Ovary (tissue), 9 donors: ENCODE measurements around the gene CDH16. TPM values are rescaled to one million over a fixed set of nuclear protein-coding genes. Genes with fewer than 3 reads are reported as not detected.

Source experiments
- DNase-seq, 5 donors: peaks; one replicate each; pipeline ENCODE4 v3.0.0-alpha.2; 2019 to 2020
- H3K27ac ChIP-seq, 2 donors: fragments of 200-600 bp; one replicate each; pipeline versions ENCODE4 v1.5.1 to v1.8.0; 2019 to 2022
- H3K27me3 ChIP-seq: fragments of 200-600 bp; one replicate; pipeline ENCODE4 v1.8.0; 2022
- H3K36me3 ChIP-seq: fragments of 200-600 bp; sonication (generic); one replicate; pipeline ENCODE4 v1.5.1; 2019
- H3K4me1 ChIP-seq: one replicate; pipeline ENCODE4 v1.8.1; 2013; ENCODE audit warnings: mild to moderate bottlenecking, moderate library complexity; ENCODE audit not compliant: insufficient read depth
- H3K4me3 ChIP-seq: fragments of 200-600 bp; sonication (generic); one replicate; pipeline ENCODE4 v1.5.1; 2017
- H3K9me3 ChIP-seq, 2 donors: fragments of 200-600 bp in 1 of 2; sonication (generic) in 1 of 2; one replicate each; pipeline versions ENCODE4 v1.5.1 to v1.8.1; 2013 to 2019; ENCODE audit warnings: mild to moderate bottlenecking in 1 of 2, moderate library complexity in 1 of 2
- CTCF ChIP-seq, 3 donors: fragments of 450-650 bp in 2 of 3; fragments of 200-600 bp in 1 of 3; IDR thresholded peaks; one replicate each; pipeline versions ENCODE4 v1.5.1 to v1.8.0; 2016 to 2022; ENCODE audit warnings: antibody characterized with exemption in 3 of 3, mild to moderate bottlenecking in 1 of 3
- EP300 ChIP-seq: sonication (generic); formaldehyde crosslinking; IDR thresholded peaks from one replicate; pipeline ENCODE4 v1.6.1; 2017; ENCODE audit warnings: antibody characterized with exemption
- POLR2A ChIP-seq: fragments of 450-650 bp; IDR thresholded peaks from one replicate; pipeline ENCODE4 v1.6.1; 2017; ENCODE audit warnings: antibody characterized with exemption, mild to moderate bottlenecking, moderate library complexity
- WGBS, 3 donors: extraction: QIAGEN DNeasy Blood & Tissue Kit in 1 of 3; methylation state at CpG; one replicate each; pipeline versions ENCODE4 v1.1.5 to v1.1.7; 2013 to 2017; 5-methylcytosine and 5-hydroxymethylcytosine counted together
- intact Hi-C, 4 donors: fragments of 100-400 bp; cut with DNase I; formaldehyde crosslinking; loops; one replicate each; pipeline versions ENCODE4 v1.11.0 to v1.15.1; 2022 to 2023
- polyA plus RNA-seq, 2 donors: library from polyadenylated mRNA; stranded (reverse); fragments of 200-250 nt in 1 of 2; fragments of 350-450 nt in 1 of 2; fragmentation: Illumina TruSeq in 1 of 2; extraction: RNeasy Lipid Tissue Mini Kit (QIAGEN cat#74804) in 1 of 2; gene quantifications; one replicate each; pipeline ENCODE4 v1.2.3, GENCODE V29; 2013 to 2014
- total RNA-seq, 7 donors: library from RNA; depleted of rRNA in 2 of 7; stranded (reverse); fragments of >200 nt in 2 of 7; fragmentation: NEBNext Ultra II Directional in 3 of 7; extraction: Animal tissue kit (Norgen Biotek cat#: 25700) in 3 of 7; gene quantifications; one replicate each; pipeline versions ENCODE4 v1.1.0 to v1.2.4, GENCODE V29; 2016 to 2023
- donor health status: DM: no; HTN: no; CAD: no; lungs with moderate emphysema.
- donor health status: DM: no; HTN: no; CAD: no.
- donor health status: Bipolar disorder and iron deficiency.
- donor health status: DM: yes; HTN: yes; CAD: no.
- donor health status: DM: no; HTN: no; CAD: no.
- donor health status: DM: yes; HTN: yes; CAD: no.

The CDH16 gene
- total and polyA plus RNA-seq, 9 donors = 0.12 to 19.2 (median 0.57) TPM; not detected in 4

DNA sequence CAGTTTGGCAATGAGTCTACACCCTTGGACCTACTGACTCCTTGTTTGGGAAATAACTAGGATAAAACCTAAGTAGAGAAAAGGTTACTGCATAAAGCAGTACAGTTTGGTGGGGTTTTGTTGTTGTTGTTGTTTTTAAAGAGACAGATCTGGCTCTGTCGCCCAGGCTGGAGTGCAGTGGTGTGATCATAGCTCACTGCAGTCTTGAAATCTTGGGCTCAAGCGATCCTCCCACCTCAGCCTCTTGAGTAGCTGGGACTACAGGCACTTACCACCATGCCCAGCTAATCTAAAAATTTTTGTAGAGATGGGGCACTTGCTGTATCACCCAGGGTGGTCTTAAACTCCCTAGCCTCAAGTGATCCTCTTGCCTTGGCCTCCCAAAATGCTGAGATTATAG, 37.1 kb downstream of the CDH16 start:
- Histone ChIP-seq H3K4me1 (peaks cover 3% of the 10 kb centered on the region), H3K36me3 (no peaks in the 10 kb centered on the region), H3K9me3 (no peaks in the 10 kb centered on the region), H3K27ac (peak overlapping the region; percentile 46 to 77), H3K27me3 (no peaks in the 10 kb centered on the region), H3K4me3 (peak overlapping the region; percentile 62)
- TF ChIP-seq POLR2A (no peak), EP300 (no peak)
- WGBS, 3 donors = 46 to 53% (median 50%) methylated on average over 2 of the region's 2 CpGs
- no peak for DNase-seq
- intact Hi-C loops = no loop called here

GRCh38 chr16:66881014-66881417, 37.7 kb downstream of the CDH16 start:
- Histone ChIP-seq H3K4me1 (peaks cover 3% of the 10 kb centered on the region), H3K27me3 (no peaks in the 10 kb centered on the region), H3K36me3 (no peaks in the 10 kb centered on the region), H3K27ac (peak overlapping the region; percentile 46 to 77), H3K4me3 (peak overlapping the region; percentile 62), H3K9me3 (no peaks in the 10 kb centered on the region)
- DNase-seq = peak in 1 of 5 donors; percentile 41
- 1 to 3% (median 2%) methylated on average over 21 to 23 of the region's 23 CpGs for WGBS, 3 donors
- intact Hi-C loops = no loop called here
- TF ChIP-seq EP300 (no peak), CTCF (IDR thresholded peaks at IDR 0.05) (no peak), POLR2A (no peak)

GRCh38 chr16:66880288-66881013, 38.2 kb downstream of the CDH16 start, which contains the start of gene PDP2:
Gene PDP2 (plus strand): TSS chr16:66880515. CDS start chr16:66884285, 3,770 bp downstream.
- Histone ChIP-seq H3K27me3 (no peaks in the 10 kb centered on the region), H3K4me1 (peaks cover 3% of the 10 kb centered on the region), H3K36me3 (no peaks in the 10 kb centered on the region), H3K4me3 (peak within 1 kb of the TSS; percentile 62), H3K27ac (peak within 1 kb of the TSS; percentile 46 to 77), H3K9me3 (no peaks in the 10 kb centered on the region)
- DNase-seq = peak; percentile 94 to 96 (median 95)
- intact Hi-C loops = no loop called here
- TF ChIP-seq CTCF (IDR thresholded peaks at IDR 0.05) (peak in 1 of 3 donors; percentile 34), POLR2A (peak; percentile 67), EP300 (no peak)
- WGBS, 3 donors = 1% methylated on average over 41 to 58 of the region's 58 CpGs

DNA sequence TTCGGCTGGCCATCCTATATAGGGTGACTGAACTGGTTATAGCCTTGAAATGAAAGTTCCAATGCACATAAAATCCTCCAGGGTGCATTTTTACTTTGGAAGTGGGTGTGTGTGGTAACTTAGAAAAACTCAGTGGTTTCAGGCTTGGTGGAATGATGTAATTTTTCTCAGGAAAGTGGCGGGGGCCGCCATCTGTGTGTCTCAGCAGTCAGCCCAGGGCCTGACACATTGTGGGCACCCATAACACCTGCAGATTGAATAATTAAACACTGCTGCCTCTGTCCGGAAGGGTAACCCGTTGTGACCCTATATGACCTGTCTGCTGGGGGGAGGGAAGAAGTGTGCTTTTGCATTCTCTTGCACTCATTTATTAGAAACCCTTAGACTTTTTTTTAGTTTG, 40.6 kb downstream of the CDH16 start:
- H3K4me1 ChIP-seq = peaks cover 4% of the 10 kb centered on the region
- H3K27me3 ChIP-seq = no peaks in the 10 kb centered on the region
- TF ChIP-seq EP300 (no peak), CTCF (IDR thresholded peaks at IDR 0.05) (no peak)
- no peaks in the 10 kb centered on the region for H3K36me3 ChIP-seq
- intact Hi-C loops = no loop called here
- WGBS, 3 donors = 69 to 75% (median 72%) methylated on average over 5 of the region's 5 CpGs
- H3K4me3 ChIP-seq = no peak overlapping the region
- H3K27ac ChIP-seq = no peak overlapping the region
- H3K9me3 ChIP-seq = no peaks in the 10 kb centered on the region
- DNase-seq = no peak

- H3K4me1 ChIP-seq = peaks cover 3% of the 10 kb centered on the region
- no peaks in the 10 kb centered on the region for H3K36me3 ChIP-seq
- no peak for DNase-seq
- 14 to 32% (median 30%) methylated on average over 1 of the region's 1 CpG for WGBS, 3 donors
- H3K27me3 ChIP-seq = no peaks in the 10 kb centered on the region
- H3K9me3 ChIP-seq = no peaks in the 10 kb centered on the region
- no peak for TF ChIP-seq EP300
- TF ChIP-seq CTCF (IDR thresholded peaks at IDR 0.05) = no peak
- TF ChIP-seq POLR2A = no peak
- H3K4me3 ChIP-seq = no peak overlapping the region
- no peak overlapping the region for H3K27ac ChIP-seq
- intact Hi-C loops = no loop called here
Observed at GRCh38 chr16:66874079-66874775, 44.5 kb downstream of the CDH16 start.
